ENCODE results near the gene TMTC2.

Gene TMTC2

DNA sequence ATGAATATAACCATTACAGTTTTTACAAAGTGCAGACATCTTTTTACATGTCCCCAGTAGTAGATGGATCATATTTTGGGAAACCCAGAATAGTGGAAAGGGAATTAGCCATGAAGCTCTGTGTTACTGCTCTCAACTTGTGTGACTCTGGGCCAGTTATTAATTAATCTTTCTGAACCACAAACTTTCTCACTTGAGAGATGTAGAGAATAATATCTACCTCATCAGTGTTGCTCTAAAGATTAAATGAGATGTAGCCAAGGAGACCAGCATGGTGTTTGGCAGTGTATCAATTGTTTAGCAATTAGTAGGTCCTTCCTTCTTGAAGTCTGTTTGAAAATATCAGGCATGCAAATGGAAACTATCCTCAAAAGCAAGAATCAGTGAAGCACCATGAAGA, 169.2 kb downstream of the TMTC2 start:
- no peak for DNase-seq

DNA sequence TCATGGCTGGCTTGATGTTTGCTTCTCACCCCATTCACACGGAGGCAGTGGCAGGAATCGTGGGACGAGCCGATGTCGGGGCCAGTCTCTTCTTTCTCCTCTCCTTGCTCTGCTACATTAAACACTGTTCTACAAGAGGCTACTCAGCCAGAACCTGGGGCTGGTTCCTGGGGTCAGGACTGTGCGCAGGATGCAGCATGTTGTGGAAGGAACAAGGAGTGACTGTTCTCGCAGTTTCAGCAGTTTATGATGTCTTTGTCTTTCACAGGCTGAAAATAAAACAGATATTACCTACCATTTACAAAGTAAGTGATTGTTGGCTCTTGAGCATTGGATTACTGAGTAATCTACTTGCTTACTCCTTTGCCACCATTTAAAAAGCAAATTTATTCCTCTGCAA, 170.6 kb downstream of the TMTC2 start:
- DNase-seq, result no peak

DNA sequence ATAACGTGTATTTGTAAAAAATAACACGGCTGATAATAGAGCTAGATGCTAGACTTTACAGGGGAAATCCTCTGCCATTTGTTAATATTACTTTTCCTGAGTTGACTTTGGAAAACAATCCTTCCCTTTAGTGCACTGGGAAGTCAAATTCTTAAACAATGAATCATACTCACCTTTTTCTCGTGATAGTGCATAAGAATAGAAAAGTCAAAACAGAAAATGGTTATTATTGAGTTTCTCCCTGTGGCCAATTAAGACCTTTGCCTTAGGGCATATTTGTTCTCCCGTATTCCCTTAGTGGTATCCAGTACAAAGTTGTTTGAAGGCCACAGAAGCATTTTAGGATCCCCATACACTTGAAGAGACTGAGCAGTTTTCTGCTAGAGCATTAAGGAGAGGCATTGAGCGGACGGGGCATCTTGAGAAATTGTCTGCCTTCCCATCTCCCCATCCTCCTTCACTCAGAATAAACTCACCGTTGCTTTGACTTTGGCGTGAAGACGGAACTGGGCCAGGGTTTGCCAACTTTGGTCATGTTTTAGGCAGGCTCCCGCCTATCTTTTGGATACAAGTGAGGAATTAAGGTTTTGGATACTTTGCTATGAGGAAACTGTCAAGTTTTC, 171.3 kb downstream of the TMTC2 start:
- DNase-seq, result no peak

DNA sequence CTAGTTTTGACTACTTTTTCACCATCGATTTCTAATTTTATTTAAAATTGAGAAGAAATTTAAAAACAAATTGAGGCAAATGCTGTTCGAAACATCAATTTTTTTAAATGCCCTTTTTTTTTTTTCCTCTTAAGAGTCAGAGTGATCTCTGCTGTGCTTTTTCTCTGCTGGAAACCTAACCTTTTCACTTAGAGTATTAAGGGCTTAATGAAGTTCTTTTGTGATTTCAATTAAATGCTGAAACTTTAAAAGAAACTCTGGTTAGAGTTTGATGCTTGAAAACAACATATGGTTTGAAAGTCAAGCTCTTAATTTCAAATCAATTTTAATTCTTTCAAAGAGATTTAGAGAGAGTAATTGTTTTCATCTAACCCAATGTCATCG, 171.8 kb downstream of the TMTC2 start:
- no peak for DNase-seq

DNA sequence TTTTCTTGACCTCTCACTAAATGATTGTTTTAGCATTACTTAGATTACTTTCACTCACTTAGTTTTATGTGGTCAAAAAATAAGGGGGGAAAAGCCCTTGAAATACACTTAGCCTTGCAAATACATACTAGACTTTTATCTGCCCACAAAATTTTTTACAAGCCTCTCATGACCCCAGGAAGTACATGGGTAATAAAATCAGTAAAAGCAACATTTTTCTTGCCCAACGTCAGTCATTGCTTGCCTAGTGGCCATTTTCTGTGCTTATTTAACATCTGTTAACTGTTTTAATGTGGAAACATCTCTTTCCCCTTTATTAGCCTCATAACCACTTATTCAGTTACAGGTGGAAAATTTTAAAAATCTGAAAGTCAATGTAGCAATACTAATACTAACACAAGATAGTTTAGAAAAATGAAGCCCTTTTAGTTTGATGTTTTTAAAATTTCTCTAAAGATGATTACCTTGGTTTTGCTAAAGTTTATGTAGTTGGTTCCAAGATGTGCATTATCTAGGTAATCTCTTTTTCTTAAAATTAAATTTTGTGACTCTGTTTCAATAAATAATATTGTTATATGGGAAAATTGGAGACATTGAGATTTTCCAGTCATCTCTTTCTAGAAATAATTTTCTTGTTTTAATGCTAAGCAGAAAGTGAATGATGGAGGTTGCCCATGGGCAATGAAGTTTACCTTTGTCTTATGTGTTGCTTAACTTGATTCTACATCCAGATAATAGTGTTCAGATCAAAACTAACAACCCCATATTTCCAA, 175.5 kb downstream of the TMTC2 start:
- DNase-seq, result no peak

DNA sequence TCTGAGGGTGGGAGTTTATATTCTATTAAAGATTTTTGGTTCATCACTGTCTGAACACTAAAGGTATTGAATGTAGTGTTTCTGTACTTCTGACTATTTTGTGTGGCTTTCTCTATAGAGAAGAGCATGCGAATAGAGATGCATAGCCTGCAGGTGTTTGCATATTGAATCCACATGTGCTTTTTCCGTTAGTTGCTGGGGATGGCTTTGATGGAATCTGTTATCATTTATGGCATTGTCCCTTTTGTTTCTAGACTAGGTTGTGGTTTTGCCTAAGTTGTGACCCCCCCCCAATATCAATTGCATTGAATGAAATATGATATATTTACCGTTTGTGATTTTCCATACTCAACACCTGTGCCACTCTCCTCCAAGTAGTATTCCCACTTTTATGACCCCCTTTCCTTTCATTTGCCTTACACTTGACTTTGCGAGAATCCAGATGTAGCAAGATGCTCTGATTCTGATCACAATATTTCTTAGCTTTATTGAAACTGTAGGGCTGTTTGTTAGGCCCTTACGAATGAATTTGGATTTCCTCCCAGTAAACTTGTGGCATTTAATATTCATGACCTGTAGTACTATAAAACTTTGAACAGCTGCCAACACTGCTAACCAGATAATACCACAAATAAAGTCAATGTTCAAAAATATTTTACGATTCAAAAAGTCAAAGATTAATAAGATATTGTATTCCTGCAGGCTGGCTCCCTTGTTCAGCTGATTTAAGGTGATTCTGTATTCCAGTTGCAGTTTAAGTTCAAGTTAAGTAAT, 176.4 kb downstream of the TMTC2 start:
- no peak for DNase-seq

DNA sequence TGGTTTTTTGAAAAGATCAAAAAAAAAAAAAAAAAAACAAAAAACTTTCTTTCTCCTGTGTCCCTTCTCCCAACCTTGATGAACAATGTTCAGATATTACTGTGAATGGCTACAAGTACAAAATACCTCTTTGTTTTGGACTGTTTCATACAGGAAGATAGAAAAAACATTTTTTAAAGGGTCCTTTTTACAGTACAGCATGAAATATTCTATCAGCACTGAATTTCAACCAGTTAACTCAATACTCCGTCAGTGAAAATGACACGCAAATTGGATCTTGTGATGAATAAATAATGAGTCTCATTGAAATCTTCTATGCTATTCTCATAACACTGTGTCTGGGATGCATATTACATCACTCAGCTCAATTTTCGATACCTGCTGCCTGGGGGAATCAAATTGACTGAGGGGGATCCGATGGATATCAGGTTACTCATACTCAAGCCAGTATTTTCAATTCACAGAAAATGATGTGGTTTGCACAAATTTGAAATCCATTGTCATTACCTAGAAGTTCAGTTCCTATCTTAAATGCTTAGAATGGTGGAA, 179.6 kb downstream of the TMTC2 start:
- no peak for DNase-seq

DNA sequence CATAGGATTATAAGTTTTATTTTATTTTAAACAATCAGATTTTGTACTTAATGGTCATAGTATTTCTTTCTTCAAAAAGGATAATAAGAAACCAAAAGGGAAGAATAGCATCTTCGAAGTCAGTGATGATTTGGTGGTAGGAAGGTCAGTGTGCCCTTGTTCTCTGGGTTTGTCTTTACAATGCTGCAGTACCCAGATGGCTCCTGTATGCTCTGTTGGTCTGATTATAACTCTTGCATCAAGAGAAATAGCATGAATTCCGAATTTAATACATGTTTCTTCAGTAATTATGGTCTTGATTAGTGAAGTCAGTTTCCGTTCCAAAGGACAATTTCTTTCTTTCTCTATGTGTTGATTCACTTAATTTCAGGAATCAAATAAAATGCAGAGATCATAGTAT, 180.2 kb downstream of the TMTC2 start:
- no peak for DNase-seq

DNA sequence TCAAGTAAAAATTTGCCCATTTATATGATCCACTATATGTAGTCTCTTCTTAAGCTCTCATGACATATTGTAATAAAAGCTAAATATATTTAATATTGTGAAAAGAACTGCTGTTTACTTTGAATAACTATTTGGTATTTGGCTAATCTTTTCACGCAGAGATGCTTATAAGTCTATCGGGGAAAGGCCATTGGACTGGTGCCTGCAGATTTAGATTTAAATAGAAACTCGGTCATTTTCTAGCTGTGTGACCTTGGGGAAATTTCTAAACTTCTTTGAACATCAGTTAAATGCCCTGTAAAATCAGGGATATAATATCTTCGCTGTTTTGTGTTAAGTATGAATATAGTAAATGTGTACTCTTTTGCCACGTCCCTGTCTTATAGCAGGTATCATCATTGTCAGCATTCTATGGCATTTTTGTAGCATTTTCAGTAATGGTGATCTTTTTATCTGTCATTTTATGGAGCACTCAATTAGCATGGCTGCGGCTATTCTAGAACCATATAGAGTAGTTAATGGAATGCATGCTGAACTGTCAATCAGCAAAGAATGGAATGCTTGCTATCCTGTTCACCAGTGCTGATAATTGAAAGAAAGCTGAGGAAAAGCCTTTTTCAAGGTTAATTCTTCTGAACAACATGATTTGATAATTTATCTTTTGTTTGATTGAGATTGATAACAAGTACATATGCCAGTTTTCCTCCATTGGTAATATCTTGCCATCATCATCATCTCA, 181.2 kb downstream of the TMTC2 start:
- DNase-seq, result no peak

DNA sequence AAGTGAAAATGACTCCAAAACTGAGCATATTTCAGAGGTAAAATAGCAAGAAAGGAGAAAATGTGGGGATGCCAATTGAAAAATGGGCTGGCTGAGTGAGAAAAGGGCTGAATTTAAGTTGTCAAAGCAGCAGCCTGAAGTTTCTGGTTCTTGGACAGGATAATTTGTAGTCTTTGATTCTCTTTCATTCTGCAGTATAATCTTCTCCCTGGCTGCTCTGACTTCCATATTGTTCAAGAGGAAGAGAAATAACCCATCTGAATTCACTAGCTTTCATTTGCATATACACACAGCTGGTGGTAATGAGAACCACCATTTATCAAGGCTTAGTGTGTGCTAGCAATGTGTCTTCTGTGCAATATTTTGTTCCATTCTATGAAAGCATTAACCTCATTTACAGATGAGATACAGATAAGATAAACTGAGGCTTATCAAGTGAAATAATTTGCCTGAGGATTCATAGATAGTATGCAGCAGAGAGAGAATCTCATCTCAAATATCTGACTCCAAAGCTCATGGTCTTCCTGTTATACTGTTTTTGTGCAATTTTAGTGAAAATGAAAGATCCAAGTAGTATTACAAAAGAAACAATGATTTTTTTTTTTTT, 184.2 kb downstream of the TMTC2 start:
- DNase-seq, result no peak

DNA sequence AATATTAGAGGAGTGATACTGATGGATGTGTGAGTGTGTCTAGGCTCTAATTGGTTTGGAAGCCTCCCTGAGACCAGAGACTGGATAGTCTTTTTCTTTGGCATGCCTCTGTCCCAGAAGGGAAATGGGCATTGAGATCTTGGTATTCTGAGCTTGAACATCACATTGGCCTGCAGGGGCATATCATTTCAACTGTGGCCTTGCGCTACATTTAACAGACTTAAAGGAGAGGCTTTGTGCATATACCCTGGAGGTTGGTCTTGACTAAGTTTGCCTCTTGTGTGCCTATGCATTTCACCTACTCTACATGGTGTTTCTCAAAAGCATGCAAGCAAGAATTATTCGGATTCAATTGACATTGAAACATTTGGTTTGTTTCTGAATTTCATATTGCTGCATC, 185.4 kb downstream of the TMTC2 start:
- no peak for DNase-seq

DNA sequence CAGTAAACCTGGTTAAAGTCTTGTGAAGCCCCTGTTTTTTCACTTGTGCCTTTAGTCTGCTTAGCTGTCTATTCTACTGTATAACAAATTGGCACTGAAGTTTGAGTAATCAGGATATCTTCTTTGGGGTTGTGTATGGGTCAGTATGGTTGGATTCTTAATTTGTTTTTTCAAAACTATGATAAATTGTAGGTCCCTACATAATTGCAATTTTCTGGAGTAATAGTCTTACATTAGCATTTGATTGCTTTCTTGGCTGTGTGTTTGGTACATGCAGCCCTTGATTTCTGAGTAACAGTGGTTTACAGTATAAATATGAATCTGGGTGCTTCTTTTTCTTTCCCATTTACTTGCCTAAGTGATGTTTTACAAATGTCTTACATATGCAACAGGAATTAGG, 186.6 kb downstream of the TMTC2 start:
- no peak for DNase-seq

DNA sequence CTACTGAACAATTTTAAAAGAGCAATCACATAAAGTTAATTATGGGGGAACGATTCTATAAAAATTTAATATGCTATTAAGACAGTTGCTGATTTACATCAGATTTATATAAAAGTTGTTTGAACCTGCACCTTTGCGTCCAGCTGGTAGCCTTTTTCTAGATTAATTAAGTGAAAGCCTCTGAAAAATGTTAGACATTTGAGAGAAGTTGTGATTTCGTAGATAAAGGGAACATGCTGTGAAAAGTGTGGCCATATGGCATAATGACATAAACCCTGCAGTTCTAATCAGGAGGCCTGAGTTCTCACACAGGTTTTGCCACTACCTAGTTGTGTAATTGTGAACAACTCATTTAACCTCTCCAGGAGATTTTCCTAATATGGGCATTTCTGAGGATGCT, 187.2 kb downstream of the TMTC2 start:
- DNase-seq, result no peak

DNA sequence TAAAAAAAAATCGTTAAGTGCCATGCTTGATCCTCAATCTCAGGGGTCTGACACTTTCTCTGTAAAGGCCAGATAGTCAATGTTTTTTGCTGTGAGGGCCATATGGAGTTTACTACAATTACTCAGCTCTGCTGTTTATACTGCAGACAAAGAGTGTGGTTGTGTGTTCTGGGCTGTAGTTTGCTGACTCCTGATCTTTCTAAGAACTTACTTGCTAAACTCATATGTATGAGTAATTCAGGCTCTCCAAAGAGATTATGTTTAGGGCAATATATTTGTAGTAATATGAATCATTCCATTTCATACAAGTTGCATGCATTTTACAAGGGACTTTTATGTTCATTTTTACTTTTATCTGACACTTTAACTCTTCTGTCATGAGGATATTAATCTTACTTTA, 188.2 kb downstream of the TMTC2 start:
- no peak for DNase-seq

DNA sequence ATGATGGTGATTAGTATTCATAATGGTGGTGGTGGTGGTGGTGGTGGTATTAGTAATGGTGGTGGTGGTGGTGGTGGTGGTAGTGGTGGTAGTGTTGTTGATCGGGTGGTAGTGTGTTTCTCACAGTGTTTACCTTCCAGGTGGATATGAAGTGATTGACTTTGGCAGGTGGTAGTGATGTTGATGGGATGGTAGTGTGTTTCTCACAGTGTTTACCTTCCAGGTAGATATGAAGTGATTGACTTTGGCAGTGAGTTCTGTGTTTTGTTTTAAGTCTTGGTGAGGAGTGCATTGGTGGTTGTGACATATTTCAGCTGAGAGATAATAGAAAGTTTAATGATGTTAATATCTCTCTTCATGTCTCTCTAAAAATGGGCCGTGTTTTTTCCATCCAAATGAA, 189.4 kb downstream of the TMTC2 start:
- DNase-seq, result no peak

DNA sequence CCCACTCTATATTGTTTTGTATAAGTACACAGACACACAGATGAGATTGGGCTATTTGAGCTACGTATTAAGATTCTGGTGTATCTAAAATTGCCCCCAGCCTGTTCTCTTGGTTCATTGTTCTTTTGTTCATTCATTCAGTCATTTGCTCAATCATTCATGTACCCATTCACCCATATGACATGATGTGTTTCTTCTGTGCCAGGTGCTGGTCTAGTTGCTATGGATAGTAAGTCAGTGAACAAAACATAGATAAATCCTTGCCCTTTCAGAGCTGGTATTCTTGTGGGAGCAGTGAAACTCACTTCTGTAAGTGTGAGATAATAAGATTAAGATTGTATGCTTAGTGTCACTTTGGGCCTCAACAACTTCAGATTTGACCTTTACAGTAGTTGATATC, 191.3 kb downstream of the TMTC2 start:
- DNase-seq, result no peak

DNA sequence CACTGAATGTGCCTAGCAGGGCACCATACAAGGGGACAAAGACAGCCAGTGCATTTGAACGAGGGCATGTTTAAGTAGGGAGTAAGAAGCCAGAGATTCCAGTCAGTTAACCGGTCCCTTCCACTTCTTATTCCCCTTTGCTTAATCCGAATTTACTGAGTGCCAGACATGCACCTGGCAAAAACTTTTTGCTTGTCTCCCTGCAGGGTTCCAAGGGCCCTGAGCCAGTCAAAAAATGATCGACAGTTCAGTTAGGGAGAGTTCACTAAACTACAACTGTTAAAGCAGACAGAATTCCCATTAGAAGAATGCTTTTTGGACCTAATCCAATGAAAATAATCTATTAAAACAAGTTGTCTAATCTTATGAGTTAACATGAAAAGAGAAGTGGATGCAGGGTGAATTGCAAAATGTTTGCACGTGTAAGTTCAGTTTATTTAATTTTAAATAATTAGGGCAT, 193.8 kb downstream of the TMTC2 start:
- no peak for DNase-seq

DNA sequence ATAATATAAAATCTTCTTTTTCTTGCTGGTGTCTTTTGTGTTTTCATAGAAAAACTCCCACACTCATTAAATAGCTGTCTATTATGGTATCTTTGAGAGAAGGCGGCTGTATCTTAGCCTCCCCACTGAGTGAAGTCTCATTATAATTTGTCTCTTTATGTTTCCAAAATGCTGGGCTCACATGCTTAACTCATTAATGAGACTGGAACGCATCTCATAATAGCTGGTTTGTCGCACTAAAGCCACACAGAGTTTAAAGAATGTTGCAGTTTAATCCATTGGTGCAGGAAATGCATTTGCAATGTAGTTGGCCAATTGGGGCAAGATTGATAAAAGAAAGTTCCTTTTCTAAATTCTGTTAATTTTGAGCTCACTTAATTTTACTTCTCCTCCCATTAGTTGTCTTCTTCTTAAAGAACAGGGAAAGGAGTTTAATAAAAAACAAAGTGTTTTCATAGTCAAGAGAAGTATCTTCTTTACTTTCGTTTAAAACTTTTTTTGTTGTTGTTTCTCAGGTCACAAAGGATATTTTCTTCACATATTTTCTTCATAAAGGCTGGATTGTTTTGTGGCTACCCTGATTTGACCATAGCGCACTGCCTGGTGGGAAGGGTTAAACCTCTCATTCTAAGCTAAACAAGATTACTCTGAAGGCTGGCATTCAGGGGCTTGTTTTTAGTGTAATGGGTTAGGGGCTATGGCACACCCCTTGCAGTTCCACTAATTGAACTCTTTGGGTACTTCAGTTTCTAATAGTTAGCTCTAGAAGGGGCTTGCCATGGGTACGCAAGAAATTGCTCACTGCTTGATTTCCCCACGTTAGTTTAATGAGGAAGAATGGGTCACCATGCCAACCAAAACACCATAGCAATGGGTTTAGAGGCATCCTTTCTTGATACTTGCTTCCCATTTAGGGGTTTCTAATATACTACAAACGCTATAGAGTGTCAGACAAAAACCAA, 197.0 kb downstream of the TMTC2 start:
- no peak for DNase-seq

DNA sequence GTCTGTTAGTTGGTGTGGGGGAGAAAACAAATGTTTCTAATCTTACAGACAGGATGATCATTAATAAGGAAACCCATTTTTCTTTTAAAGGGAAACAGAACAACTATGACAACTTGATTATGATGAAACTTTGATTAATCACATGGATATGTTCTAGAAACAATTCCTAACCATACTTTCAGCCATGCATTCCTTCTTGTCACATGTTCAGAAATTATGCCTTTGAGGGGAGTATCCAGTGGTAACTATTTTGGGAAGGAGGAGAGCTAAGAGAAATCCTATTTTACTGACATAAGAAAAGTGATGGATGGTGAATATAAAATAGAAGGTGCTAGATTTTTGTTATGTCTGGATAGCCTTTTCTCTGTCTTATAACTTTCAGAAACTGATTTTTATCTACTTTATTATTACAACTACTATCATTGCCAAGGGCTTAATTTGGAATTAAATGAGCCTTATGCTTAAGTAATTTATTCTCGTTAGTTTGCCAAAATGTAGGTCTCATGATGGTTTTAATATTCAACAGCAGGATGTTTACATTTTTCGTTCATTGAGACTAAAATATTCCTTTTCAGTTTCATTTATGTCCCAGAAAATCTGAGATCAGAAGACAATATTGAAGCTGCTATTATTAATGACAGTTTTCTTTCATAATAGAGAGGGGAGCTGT, 200.1 kb downstream of the TMTC2 start:
- no peak for DNase-seq

DNA sequence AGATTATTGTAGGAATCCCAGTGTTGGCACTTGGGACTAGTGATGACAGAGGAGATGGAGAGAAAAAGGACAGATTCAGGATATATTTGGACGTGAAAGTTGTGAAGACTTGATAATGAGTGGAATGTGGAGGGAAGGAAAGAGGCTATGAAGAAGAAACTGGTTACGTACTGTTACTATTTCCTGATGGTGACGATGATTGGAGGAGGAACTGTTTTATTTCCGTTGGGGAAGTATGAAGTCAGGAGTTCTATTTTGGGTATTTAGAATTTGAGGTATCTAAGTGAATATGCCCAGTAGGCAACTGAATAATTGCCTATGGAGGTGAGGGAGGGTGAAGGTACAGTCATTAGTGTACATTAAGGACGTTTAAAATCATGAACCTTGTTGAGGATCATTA, 207.2 kb downstream of the TMTC2 start:
- DNase-seq, result no peak

DNA sequence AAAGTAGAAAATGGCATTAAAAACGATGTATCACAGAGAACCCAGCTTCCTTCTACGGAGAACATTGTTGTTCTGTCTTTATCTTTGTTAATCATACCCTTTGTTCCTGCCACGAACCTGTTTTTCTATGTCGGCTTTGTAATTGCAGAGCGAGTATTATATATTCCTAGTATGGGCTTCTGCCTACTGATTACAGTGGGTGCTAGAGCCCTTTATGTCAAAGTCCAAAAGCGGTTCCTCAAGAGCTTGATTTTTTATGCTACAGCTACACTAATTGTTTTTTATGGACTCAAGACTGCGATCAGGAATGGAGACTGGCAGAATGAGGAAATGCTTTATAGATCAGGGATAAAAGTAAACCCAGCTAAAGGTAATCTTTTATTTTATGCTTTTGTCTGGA, 209.6 kb downstream of the TMTC2 start:
- no peak for DNase-seq
